Stimulated activated CD4-positive, alpha-beta T cell treated with anti-CD3 and anti-CD28 coated beads, Interleukin-12 subunit alpha, Interleukin-12 subunit beta, amount 100 ng/mL, for 48 hours (primary cell): ENCODE measurements around the gene ADRB1.

Experiments
- DNase-seq, 3 donors: peaks; one replicate each; pipeline ENCODE4 v3.0.0-alpha.2; 2020; ENCODE audit warnings: low read depth in 2 of 3, low spot score in 1 of 3

ADRB1 gene

GRCh38 chr10:114087255-114087654, 43.6 kb downstream of the ADRB1 start:
- no peak for DNase-seq

GRCh38 chr10:114087655-114088054, 44.0 kb downstream of the ADRB1 start:
- DNase-seq: no peak

- no peak for DNase-seq
Measured at GRCh38 chr10:114094795-114095194, 51.1 kb downstream of the ADRB1 start.

GRCh38 chr10:114095559-114096337, 52.1 kb downstream of the ADRB1 start:
- DNase-seq: no peak
